H9 (cell line): ENCODE data around the gene PDE3B. TPM values are rescaled to one million over a fixed set of nuclear protein-coding genes. Genes with fewer than 3 reads are reported as not detected.

ENCODE experiments used
- DNase-seq: peaks from one replicate; pipeline ENCODE4 v3.0.0-alpha.2; 2017
- H2AFZ ChIP-seq: one replicate; pipeline ENCODE4 v1.6.1; 2013; ENCODE audit warnings: mild to moderate bottlenecking, low read length, control low read depth, moderate library complexity
- H2AK5ac ChIP-seq: 2 replicates; pipeline ENCODE4 v1.6.1; 2013; ENCODE audit warnings: low read length, control low read depth, mixed read lengths; ENCODE audit not compliant: insufficient read length
- H2BK120ac ChIP-seq: one replicate; pipeline ENCODE4 v1.6.1; 2013; ENCODE audit warnings: low read depth, mild to moderate bottlenecking, low read length, control low read depth, inconsistent platforms; ENCODE audit not compliant: poor library complexity, severe bottlenecking
- H2BK12ac ChIP-seq: 2 replicates; pipeline ENCODE4 v1.6.1; 2013; ENCODE audit warnings: low read length, control low read depth, mixed read lengths, low read depth; ENCODE audit not compliant: insufficient read length
- H2BK15ac ChIP-seq: 2 replicates; pipeline ENCODE4 v1.6.1; 2013; ENCODE audit warnings: low read depth, low read length, control low read depth
- H2BK20ac ChIP-seq: one replicate; pipeline ENCODE4 v1.6.1; 2013; ENCODE audit warnings: low read depth, mild to moderate bottlenecking, low read length, control low read depth, inconsistent platforms; ENCODE audit not compliant: poor library complexity, severe bottlenecking
- H2BK5ac ChIP-seq: 2 replicates; pipeline ENCODE4 v1.6.1; 2013; ENCODE audit warnings: low read length, control low read depth, mixed read lengths; ENCODE audit not compliant: insufficient read length
- H3K14ac ChIP-seq: 2 replicates; pipeline ENCODE4 v1.6.1; 2013; ENCODE audit warnings: low read length, control low read depth; ENCODE audit not compliant: insufficient read depth
- H3K18ac ChIP-seq: 2 replicates; pipeline ENCODE4 v1.6.1; 2013; ENCODE audit warnings: low read depth, mild to moderate bottlenecking, mixed read lengths, low read length, control low read depth; ENCODE audit not compliant: insufficient read length
- H3K23ac ChIP-seq: 2 replicates; pipeline ENCODE4 v1.6.1; 2013; ENCODE audit warnings: low read length, control low read depth, mixed read lengths, low read depth; ENCODE audit not compliant: insufficient read length
- H3K23me2 ChIP-seq: 2 replicates; pipeline ENCODE4 v1.6.1; 2013; ENCODE audit warnings: low read depth, mild to moderate bottlenecking, mixed read lengths, low read length, control low read depth; ENCODE audit not compliant: insufficient read length, poor library complexity, severe bottlenecking
- H3K27ac ChIP-seq: 2 replicates; pipeline ENCODE4 v1.5.1; 2013; ENCODE audit warnings: low read length, control low read depth, mixed read lengths, low read depth; ENCODE audit not compliant: insufficient read length
- H3K27me3 ChIP-seq: 2 replicates; pipeline ENCODE4 v1.6.1; 2013; ENCODE audit warnings: low read length, control low read depth, inconsistent platforms; ENCODE audit not compliant: insufficient read depth
- H3K4ac ChIP-seq: 2 replicates; pipeline ENCODE4 v1.6.1; 2013; ENCODE audit warnings: low read depth, mild to moderate bottlenecking, control low read depth, inconsistent platforms, low read length, moderate library complexity
- H3K4me1 ChIP-seq: 2 replicates; pipeline ENCODE4 v1.6.1; 2013; ENCODE audit warnings: low read length, control low read depth, inconsistent platforms; ENCODE audit not compliant: insufficient read depth
- H3K4me2 ChIP-seq: 2 replicates; pipeline ENCODE4 v1.6.1; 2013; ENCODE audit warnings: low read length, control low read depth, mixed read lengths; ENCODE audit not compliant: insufficient read length, insufficient read depth
- H3K56ac ChIP-seq: 2 replicates; pipeline ENCODE4 v1.6.1; 2013; ENCODE audit warnings: low read depth, mild to moderate bottlenecking, mixed read lengths, low read length, control low read depth; ENCODE audit not compliant: insufficient read length
- H3K79me1 ChIP-seq: 2 replicates; pipeline ENCODE4 v1.6.1; 2013; ENCODE audit warnings: low read depth, mild to moderate bottlenecking, moderate library complexity, low read length, control low read depth, inconsistent platforms; ENCODE audit not compliant: insufficient read depth, poor library complexity, severe bottlenecking
- H3K79me2 ChIP-seq: 2 replicates; pipeline ENCODE4 v1.6.1; 2013; ENCODE audit warnings: low read length, control low read depth, inconsistent platforms; ENCODE audit not compliant: insufficient read depth
- H3K9ac ChIP-seq: 2 replicates; pipeline ENCODE4 v1.6.1; 2013; ENCODE audit warnings: low read length, control low read depth, mixed read lengths; ENCODE audit not compliant: insufficient read length; ENCODE audit errors: extremely low read depth
- H3K9me3 ChIP-seq: one replicate; pipeline ENCODE4 v1.6.1; 2013; ENCODE audit warnings: low read depth, low read length, inconsistent platforms; ENCODE audit not compliant: control insufficient read depth
- H3T11ph ChIP-seq: one replicate; pipeline ENCODE4 v1.6.1; 2013; ENCODE audit warnings: mild to moderate bottlenecking, low read length, control low read depth, inconsistent platforms
- H4K20me1 ChIP-seq: one replicate; pipeline ENCODE4 v1.6.1; 2013; ENCODE audit not compliant: control insufficient read depth, insufficient read length, insufficient read depth
- H4K5ac ChIP-seq: 2 replicates; pipeline ENCODE4 v1.6.1; 2013; ENCODE audit warnings: low read depth, mild to moderate bottlenecking, mixed read lengths, low read length, control low read depth; ENCODE audit not compliant: insufficient read length
- H4K8ac ChIP-seq: replicated peaks from 2 replicates; pipeline ENCODE4 v1.6.1; 2013; ENCODE audit warnings: low read length, control low read depth, mixed read lengths, low read depth; ENCODE audit not compliant: insufficient read length
- H4K91ac ChIP-seq: 2 replicates; pipeline ENCODE4 v1.6.1; 2013; ENCODE audit warnings: low read depth, mild to moderate bottlenecking, moderate library complexity, mixed read lengths, low read length, control low read depth; ENCODE audit not compliant: insufficient read length
- H3K27ac Mint-ChIP-seq, 3 experiments: 2 replicates in 2 of 3; 3 replicates in 1 of 3; pipeline ENCODE4 v1.8.0; 2020 to 2021; ENCODE audit warnings: mixed read lengths in 3 of 3, mild to moderate bottlenecking in 1 of 3, moderate library complexity in 1 of 3
- H3K27me3 Mint-ChIP-seq: 2 replicates; pipeline ENCODE4 v1.8.0; 2021; ENCODE audit warnings: low read depth, mild to moderate bottlenecking, moderate library complexity, mixed read lengths
- H3K36me3 Mint-ChIP-seq, 3 experiments: 2 replicates in 2 of 3; 3 replicates in 1 of 3; pipeline ENCODE4 v1.8.0; 2020 to 2021; ENCODE audit warnings: low read depth in 3 of 3, mixed read lengths in 3 of 3; ENCODE audit not compliant: insufficient read depth in 1 of 3
- H3K4me1 Mint-ChIP-seq, 2 experiments: 2 replicates each; pipeline ENCODE4 v1.8.0; 2020; ENCODE audit warnings: mixed read lengths in 2 of 2
- H3K4me3 Mint-ChIP-seq, 2 experiments: 2 replicates in 1 of 2; 3 replicates in 1 of 2; pipeline ENCODE4 v1.8.0; 2020 to 2021; ENCODE audit warnings: mild to moderate bottlenecking in 2 of 2, mixed read lengths in 2 of 2, moderate library complexity in 1 of 2
- H3K9me3 Mint-ChIP-seq, 2 experiments: 2 replicates in 1 of 2; 3 replicates in 1 of 2; pipeline ENCODE4 v1.8.0; 2020; ENCODE audit warnings: mild to moderate bottlenecking in 2 of 2, mixed read lengths in 2 of 2, moderate library complexity in 1 of 2
- CTCF ChIP-seq: fragments of 200-600 bp; sonication (generic); conservative IDR thresholded peaks from 3 replicates; pipeline ENCODE4 v1.8.0; 2021; ENCODE audit warnings: antibody characterized with exemption, mild to moderate bottlenecking
- WGBS: extraction: QIAGEN DNeasy Blood & Tissue Kit; methylation state at CpG from one replicate; pipeline ENCODE4 v1.1.7; 2013; ENCODE audit warnings: missing lambda C conversion rate, low lambda C conversion rate, mixed read lengths; ENCODE audit not compliant: insufficient read length; ENCODE audit errors: extremely low coverage; 5-methylcytosine and 5-hydroxymethylcytosine counted together
- total RNA-seq: library from RNA; stranded (reverse); gene quantifications from 2 replicates; pipeline ENCODE4 v1.2.1, GENCODE V29; 2021

PDE3B gene
- total RNA-seq, 1 experiment from 2014 or later: 6.6 TPM

DNA sequence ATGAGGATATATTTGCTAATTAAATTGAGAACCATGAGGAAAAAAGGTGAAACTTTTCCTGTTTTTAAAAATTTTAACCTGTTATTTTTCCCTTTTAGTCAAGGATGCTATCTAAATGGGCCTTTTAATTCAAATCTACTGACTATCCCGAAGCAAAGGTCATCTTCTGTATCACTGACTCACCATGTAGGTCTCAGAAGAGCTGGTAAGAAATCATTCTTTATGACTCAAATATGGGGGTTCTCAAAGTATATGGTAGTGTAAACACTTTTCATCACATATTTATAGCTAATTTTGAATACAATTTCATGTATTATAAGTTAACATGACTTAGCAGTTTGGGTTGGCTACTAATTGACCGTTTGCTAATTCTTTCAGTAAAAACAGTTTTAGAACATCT lies 160.2 kb downstream of the PDE3B start:
- Mint-ChIP-seq H3K4me1 (peaks cover 0 to 7% of the 10 kb centered on the region in 2 experiments; a peak in 1 of 4 replicates), H3K36me3 (peaks cover 11 to 15% (median 11%) of the 10 kb centered on the region in 3 experiments), H3K4me3 (no peak overlapping the region), H3K27me3 (no peaks in the 10 kb centered on the region), H3K9me3 (peaks cover 0 to 2% of the 10 kb centered on the region in 2 experiments; a peak in 3 of 5 replicates), H3K27ac (no peak overlapping the region)
- H4K20me1 ChIP-seq: no peaks in the 10 kb centered on the region
- no peak overlapping the region for H3T11ph ChIP-seq
- no peaks in the 10 kb centered on the region for H3K27me3 ChIP-seq
- H3K9ac ChIP-seq: no peak overlapping the region
- no peaks in the 10 kb centered on the region for H3K79me1 ChIP-seq
- H3K4ac ChIP-seq: no peak overlapping the region
- no peak overlapping the region for H4K91ac ChIP-seq
- TF ChIP-seq CTCF: no peak
- H3K79me2 ChIP-seq: no peaks in the 10 kb centered on the region
- no peak overlapping the region for H3K18ac ChIP-seq
- no peak overlapping the region for H4K5ac ChIP-seq
- WGBS: no CpG with 5 or more reads among the region's 2 CpGs
- no peaks in the 10 kb centered on the region for H3K9me3 ChIP-seq
- no peak overlapping the region for H3K23ac ChIP-seq
- H2AK5ac ChIP-seq: no peak overlapping the region
- no peak overlapping the region for H2BK20ac ChIP-seq
- no peak overlapping the region for H2BK12ac ChIP-seq
- H3K4me2 ChIP-seq: no peak overlapping the region
- H4K8ac ChIP-seq: no peak overlapping the region
- H3K27ac ChIP-seq: no peak overlapping the region
- no peak overlapping the region for H2BK5ac ChIP-seq
- H3K4me1 ChIP-seq: no peaks in the 10 kb centered on the region
- H2AFZ ChIP-seq: no peak overlapping the region
- no peaks in the 10 kb centered on the region for H3K23me2 ChIP-seq
- no peak overlapping the region for H3K56ac ChIP-seq
- no peak overlapping the region for H3K14ac ChIP-seq
- DNase-seq: no peak
- H2BK120ac ChIP-seq: no peak overlapping the region
- no peak overlapping the region for H2BK15ac ChIP-seq
